GM12878 (cell line): Measurements from ENCODE around the gene FOXK1. TPM values are rescaled to one million over a fixed set of nuclear protein-coding genes. Genes with fewer than 3 reads are reported as not detected.

Experiments
- ATAC-seq: fragments of 200-7000 bp; cut with Tn5 transposase; 3 replicates; pipeline ENCODE4 v1.9.1; 2020; ENCODE audit warnings: mild to moderate bottlenecking, moderate library complexity
- BruUV-seq: library from RNA; stranded (reverse); fragments of 400-500 nt; replicated peaks from 2 replicates; lab custom pipeline; 2021; lab: Mats Ljungman, UMichigan
- CTCF ChIA-PET: fragments of 300-600 bp; sonication (Branson Sonifier 250); formaldehyde crosslinking; extraction: SDS; loops from one replicate; lab custom pipeline; 2021; ENCODE audit warnings: inconsistent platforms; lab: Yijun Ruan, JAX
- POLR2A ChIA-PET: fragments of 350-600 bp; formaldehyde crosslinking; extraction: SDS; loops from one replicate; lab custom pipeline; 2021; ENCODE audit warnings: inconsistent platforms; lab: Charles Lee
- RAD21 ChIA-PET: fragments of 300-600 bp; sonication (Branson Sonifier 250); formaldehyde crosslinking; loops from one replicate; lab custom pipeline; 2023; ENCODE audit warnings: antibody characterized with exemption; ENCODE audit not compliant: unreplicated experiment; lab: Charles Lee
- SMC1A ChIA-PET: fragments of 300-600 bp; sonication (Branson Sonifier 250); formaldehyde crosslinking; loops from one replicate; lab custom pipeline; 2023; ENCODE audit not compliant: unreplicated experiment, uncharacterized antibody; lab: Charles Lee
- DNase-seq: peaks from one replicate; pipeline ENCODE4 v3.0.0-alpha.2; 2011; ENCODE audit warnings: low read depth, low spot score
- FAIRE-seq: peaks from 3 replicates; lab custom pipeline; 2011; peaks lifted over from hg19 to GRCh38; lab: Jason Lieb, UNC
- H2AFZ ChIP-seq: 2 replicates; pipeline ENCODE4 v1.6.0; 2011; ENCODE audit warnings: low read depth, low read length, control low read depth; ENCODE audit not compliant: control insufficient read depth
- H3K27ac ChIP-seq: 2 replicates; pipeline ENCODE4 v1.5.1; 2011; ENCODE audit warnings: control low read depth; ENCODE audit not compliant: control insufficient read depth, insufficient read depth
- H3K27me3 ChIP-seq, 2 experiments: replicated peaks in 1 of 2; 2 replicates each; pipeline versions ENCODE4 v1.6.0 to v1.6.1; 2011; ENCODE audit warnings: low read length in 1 of 2; ENCODE audit not compliant: control insufficient read depth in 2 of 2, insufficient read depth in 2 of 2
- H3K36me3 ChIP-seq, 2 experiments: 2 replicates each; pipeline ENCODE4 v1.5.1; 2011; ENCODE audit warnings: low read length in 1 of 2; ENCODE audit not compliant: control insufficient read depth in 2 of 2, insufficient read depth in 2 of 2
- H3K4me1 ChIP-seq: 2 replicates; pipeline ENCODE4 v1.6.1; 2011; ENCODE audit warnings: mild to moderate bottlenecking, low read length, moderate library complexity, mixed read lengths; ENCODE audit not compliant: control insufficient read depth, insufficient read depth
- H3K4me2 ChIP-seq: 2 replicates; pipeline ENCODE4 v1.6.0; 2011; ENCODE audit warnings: control low read depth; ENCODE audit not compliant: control insufficient read depth, insufficient read depth
- H3K4me3 ChIP-seq: fragments of 200-600 bp; sonication (generic); 2 replicates; pipeline ENCODE4 v1.5.1; 2016
- H3K79me2 ChIP-seq: 2 replicates; pipeline ENCODE4 v1.6.0; 2011; ENCODE audit warnings: low read length; ENCODE audit not compliant: control insufficient read depth, insufficient read depth
- H3K9ac ChIP-seq: 2 replicates; pipeline ENCODE4 v1.8.0; 2011; ENCODE audit warnings: low read length, control low read depth, mixed read lengths; ENCODE audit not compliant: control insufficient read depth, insufficient read depth
- H3K9me3 ChIP-seq: replicated peaks from 3 replicates; pipeline ENCODE4 v1.5.1; 2011; ENCODE audit warnings: mild to moderate bottlenecking, low read length; ENCODE audit not compliant: control insufficient read depth, insufficient read depth
- H4K20me1 ChIP-seq: 2 replicates; pipeline ENCODE4 v1.6.0; 2011; ENCODE audit not compliant: control insufficient read depth, insufficient read depth
- CEBPZ ChIP-seq: fragments of 150-350 bp; IDR thresholded peaks from 2 replicates; pipeline ENCODE4 v1.6.1; 2016; ENCODE audit warnings: low read depth, low read length
- E4F1 ChIP-seq: fragments of 450-650 bp; IDR thresholded peaks from 2 replicates; pipeline ENCODE4 v1.6.1; 2018; ENCODE audit warnings: borderline replicate concordance, mild to moderate bottlenecking; ENCODE audit not compliant: partially characterized antibody
- EGR1 ChIP-seq, 2 experiments: IDR thresholded peaks; 1 replicate in 1 of 2; 2 replicates in 1 of 2; pipeline ENCODE4 v1.6.1; 2011 to 2012; ENCODE audit warnings: low read depth in 2 of 2, low read length in 2 of 2, borderline replicate concordance in 1 of 2, mild to moderate bottlenecking in 1 of 2, moderate library complexity in 1 of 2
- NFIC ChIP-seq: IDR thresholded peaks from 2 replicates; pipeline ENCODE4 v1.6.1; 2012; ENCODE audit warnings: low read depth, mild to moderate bottlenecking, inconsistent platforms, low read length, moderate library complexity
- RFX5 ChIP-seq: IDR thresholded peaks from 2 replicates; pipeline ENCODE4 v1.6.1; 2011; ENCODE audit warnings: low read depth, low read length, improper control_type of control experiment
- SRF ChIP-seq, 2 experiments: IDR thresholded peaks; 2 replicates each; pipeline ENCODE4 v1.6.1; 2011; ENCODE audit warnings: low read depth in 2 of 2, low read length in 2 of 2, mild to moderate bottlenecking in 1 of 2, moderate library complexity in 1 of 2
- SUZ12 ChIP-seq: fragments of 200-600 bp; sonication (generic); IDR thresholded peaks from one replicate; pipeline ENCODE4 v1.6.1; 2018; ENCODE audit warnings: antibody characterized with exemption, mild to moderate bottlenecking; ENCODE audit not compliant: unreplicated experiment
- WGBS: methylation state at CpG from one replicate; pipeline ENCODE4 v1.1.6; 2016; ENCODE audit warnings: low lambda C conversion rate; ENCODE audit not compliant: insufficient replicate concordance, insufficient coverage; ENCODE audit errors: missing lambda C conversion rate; 5-methylcytosine and 5-hydroxymethylcytosine counted together
- in situ Hi-C: fragments of 300-500 bp; cut with MboI; formaldehyde crosslinking; loops from 9 replicates; pipeline ENCODE4 v1.14.3; 2018; ENCODE audit warnings: mixed read lengths
- intact Hi-C: fragments of 100-400 bp; cut with micrococcal nuclease; formaldehyde crosslinking; loops from one replicate; pipeline ENCODE4 v1.14.2; 2022; ENCODE audit not compliant: unreplicated experiment
- polyA plus RNA-seq, 11 experiments: library from polyadenylated mRNA; depleted of rRNA in 4 of 11; unstranded in 6 of 11; stranded (reverse) in 5 of 11; fragments of >200 nt; fragmentation: Nextera tagmentation in 4 of 11; fragmentation: Illumina TruSeq in 1 of 11; extraction: Ambion mirVana in 4 of 11; extraction: Trizol in 1 of 11; gene quantifications; 1 replicate in 1 of 11; 2 replicates in 10 of 11; pipeline versions ENCODE4 v1.2.1 to v1.2.3, GENCODE V29; 2011 to 2016; ENCODE audit warnings: inconsistent platforms in 2 of 11, missing spikeins in 2 of 11, low read depth in 1 of 11
- total RNA-seq, 4 experiments: library from RNA; depleted of rRNA in 3 of 4; stranded (reverse); fragments of >200 nt in 3 of 4; fragmentation: Illumina TruSeq in 1 of 4; extraction: Trizol in 1 of 4; gene quantifications; 2 replicates each; pipeline versions ENCODE4 v1.2.1 to v1.2.3, GENCODE V29; 2013 to 2021
- TF ChIP-seq, protein P1 (sequence below): IDR thresholded peaks from 2 replicates; pipeline ENCODE4 v1.6.1; 2011; ENCODE audit warnings: borderline replicate concordance, low read depth, mild to moderate bottlenecking, moderate library complexity, low read length; ENCODE audit not compliant: insufficient read depth, poor library complexity, severe bottlenecking

FOXK1 gene
- total and polyA plus RNA-seq, 10 of the 15 experiments (the other 5 are each of a cell fraction or from before 2014, with no cell fraction given): 0.24 to 31.8 (median 4.5) TPM

- no peak for TF ChIP-seq EGR1 (IDR thresholded peaks at IDR 0.05; ENCODE audit: borderline replicate concordance in 1 of 2, low read depth in 2 of 2, low read length in 2 of 2)
- no peak for TF ChIP-seq E4F1
- no peak for TF ChIP-seq SRF (IDR thresholded peaks at IDR 0.05; ENCODE audit: low read depth in 2 of 2, low read length in 2 of 2)
- TF ChIP-seq, all 136 proteins: peak for 0
Measured at GRCh38 chr7:4707980-4708411, 25.9 kb downstream of the FOXK1 start (continued).

DNA sequence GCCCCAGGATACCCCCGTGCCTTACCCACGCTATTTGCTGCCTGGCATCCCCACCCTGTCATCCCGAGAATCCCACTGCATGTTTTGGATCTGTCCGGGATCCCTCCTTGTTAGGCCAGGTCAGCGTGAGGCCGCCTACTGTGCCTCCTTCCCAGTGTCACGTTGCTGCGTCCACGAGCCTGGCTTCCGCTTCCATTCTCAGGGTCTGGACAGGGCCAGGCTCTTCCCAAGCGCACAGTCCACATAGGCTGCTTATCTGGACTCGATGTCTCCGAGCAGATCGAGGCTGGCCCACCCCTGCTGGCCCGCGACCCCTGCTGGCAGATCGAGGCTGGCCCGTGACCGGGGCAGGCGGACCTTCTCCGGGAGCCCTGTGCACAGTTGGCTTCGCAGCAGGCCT lies 27.1 kb downstream of the FOXK1 start:
- no peak overlapping the region for H2AFZ ChIP-seq
- intact Hi-C loops (no loop called here), in situ Hi-C loops (no loop called here)
- RAD21 ChIA-PET: no interaction called here
- POLR2A ChIA-PET: interaction anchor here (0.7 kb wide), 1 partner anchor 291 kb away, joined by 4 read pairs; no protein-coding TSS in a partner anchor
- H4K20me1 ChIP-seq: no peaks in the 10 kb centered on the region
- H3K79me2 ChIP-seq: peaks cover 29% of the 10 kb centered on the region
- BruUV-seq: no TSS peak
- 97% methylated on average over 22 of the region's 22 CpGs for WGBS
- peaks cover 0 to 4% of the 10 kb centered on the region in 2 experiments; a peak in 3 of 4 replicates for H3K36me3 ChIP-seq
- H3K4me2 ChIP-seq: no peak overlapping the region
- no peak for TF ChIP-seq RFX5
- TF ChIP-seq SUZ12: no peak
- no peak for TF ChIP-seq CEBPZ
- TF ChIP-seq, protein P1, sequence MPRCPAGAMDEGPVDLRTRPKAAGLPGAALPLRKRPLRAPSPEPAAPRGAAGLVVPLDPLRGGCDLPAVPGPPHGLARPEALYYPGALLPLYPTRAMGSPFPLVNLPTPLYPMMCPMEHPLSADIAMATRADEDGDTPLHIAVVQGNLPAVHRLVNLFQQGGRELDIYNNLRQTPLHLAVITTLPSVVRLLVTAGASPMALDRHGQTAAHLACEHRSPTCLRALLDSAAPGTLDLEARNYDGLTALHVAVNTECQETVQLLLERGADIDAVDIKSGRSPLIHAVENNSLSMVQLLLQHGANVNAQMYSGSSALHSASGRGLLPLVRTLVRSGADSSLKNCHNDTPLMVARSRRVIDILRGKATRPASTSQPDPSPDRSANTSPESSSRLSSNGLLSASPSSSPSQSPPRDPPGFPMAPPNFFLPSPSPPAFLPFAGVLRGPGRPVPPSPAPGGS: no peak
- TF ChIP-seq NFIC: no peak
- FAIRE-seq (no peak), DNase-seq (no peak), ATAC-seq (no peak)
- H3K4me1 ChIP-seq: peaks cover 19% of the 10 kb centered on the region
- H3K27ac ChIP-seq: no peak overlapping the region
- CTCF ChIA-PET: interaction anchor here (0.6 kb wide), 1 partner anchor 258 kb away, joined by 5 read pairs; no protein-coding TSS in a partner anchor
- H3K9me3 ChIP-seq: no peaks in the 10 kb centered on the region; the same call in 2 of the 3 replicates
- SMC1A ChIA-PET: no interaction called here
- H3K4me3 ChIP-seq: no peak overlapping the region
- H3K27me3 ChIP-seq: no peaks in the 10 kb centered on the region
- H3K9ac ChIP-seq: no peak overlapping the region
